ENCODE measurements around the gene NAA16.

NAA16 gene

DNA sequence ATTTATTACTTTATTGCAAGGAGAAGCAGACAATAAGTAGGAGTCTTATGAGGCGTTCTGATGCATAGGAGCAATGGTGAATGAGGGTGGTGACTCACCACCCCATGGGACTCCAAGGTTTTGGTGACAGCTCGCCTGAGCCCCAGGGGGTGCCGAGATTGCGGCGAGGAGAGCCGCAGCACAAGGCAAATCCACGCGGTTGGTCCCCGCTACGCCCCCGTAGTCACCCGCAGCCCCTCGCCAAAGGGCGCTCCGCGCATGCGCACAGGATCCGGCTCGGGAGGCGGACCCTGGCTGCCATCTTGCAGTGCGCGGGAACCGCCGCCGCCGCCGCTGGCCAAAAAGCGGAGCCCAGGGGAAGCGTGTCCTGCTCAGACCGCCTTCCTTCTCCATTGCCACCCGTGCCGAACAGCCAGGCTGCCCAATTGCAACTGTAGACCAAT lies at the start of gene NAA16:
NAA16 (plus strand) TSS at position 305 of the 443 bp plus-strand sequence. CDS start 262 bp downstream, outside the sequence.
- Histone ChIP-seq H3K36me3 (replicated peaks; ENCODE audit: insufficient read depth, low read length) (no peaks in the 10 kb centered on the region), H3K4me1 (ENCODE audit: low read length) (peaks cover 4% of the 10 kb centered on the region; the same call in 1 of the 2 replicates), H3K9me3 (replicated peaks; ENCODE audit: insufficient read depth, low read length) (no peaks in the 10 kb centered on the region), H3K4me2 (ENCODE audit: low read depth, low read length) (peak within 1 kb of the TSS; percentile 44), H3K4me3 (ENCODE audit: low read length) (peak within 1 kb of the TSS; percentile 90), H3F3A (ENCODE audit: insufficient read depth, low read length) (0 out of 2 replicates have a peak, but pooled peaks cover 3% of the 10 kb centered on the region), H2AFZ (ENCODE audit: low read length) (peak within 1 kb of the TSS; percentile 73), H3K9me2 (replicated peaks; ENCODE audit: insufficient read depth, low read length) (no peaks in the 10 kb centered on the region), H3K27me3 (replicated peaks; ENCODE audit: insufficient read depth, low read length) (no peaks in the 10 kb centered on the region), H4K20me1 (ENCODE audit: insufficient read depth, low read length) (no peaks in the 10 kb centered on the region; the same call in 1 of the 2 replicates), H3K79me2 (ENCODE audit: low read length) (peaks cover 48% of the 10 kb centered on the region), H3K27ac (ENCODE audit: low read length) (peak within 1 kb of the TSS; percentile 52; the same call in 1 of the 2 replicates), H3K9ac (ENCODE audit: low read length) (peak within 1 kb of the TSS; percentile 80)
- TF ChIP-seq EZH2 (optimal IDR thresholded peaks at IDR 0.05; ENCODE audit: low read depth, low read length) (no peak), EZH2phosphoT487 (IDR thresholded peaks at IDR 0.05; ENCODE audit: low read length) (no peak)
- TF ChIP-seq, protein P1, sequence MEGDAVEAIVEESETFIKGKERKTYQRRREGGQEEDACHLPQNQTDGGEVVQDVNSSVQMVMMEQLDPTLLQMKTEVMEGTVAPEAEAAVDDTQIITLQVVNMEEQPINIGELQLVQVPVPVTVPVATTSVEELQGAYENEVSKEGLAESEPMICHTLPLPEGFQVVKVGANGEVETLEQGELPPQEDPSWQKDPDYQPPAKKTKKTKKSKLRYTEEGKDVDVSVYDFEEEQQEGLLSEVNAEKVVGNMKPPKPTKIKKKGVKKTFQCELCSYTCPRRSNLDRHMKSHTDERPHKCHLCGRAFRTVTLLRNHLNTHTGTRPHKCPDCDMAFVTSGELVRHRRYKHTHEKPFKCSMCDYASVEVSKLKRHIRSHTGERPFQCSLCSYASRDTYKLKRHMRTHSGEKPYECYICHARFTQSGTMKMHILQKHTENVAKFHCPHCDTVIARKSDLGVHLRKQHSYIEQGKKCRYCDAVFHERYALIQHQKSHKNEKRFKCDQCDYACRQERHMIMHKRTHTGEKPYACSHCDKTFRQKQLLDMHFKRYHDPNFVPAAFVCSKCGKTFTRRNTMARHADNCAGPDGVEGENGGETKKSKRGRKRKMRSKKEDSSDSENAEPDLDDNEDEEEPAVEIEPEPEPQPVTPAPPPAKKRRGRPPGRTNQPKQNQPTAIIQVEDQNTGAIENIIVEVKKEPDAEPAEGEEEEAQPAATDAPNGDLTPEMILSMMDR (IDR thresholded peaks at IDR 0.05; ENCODE audit: low read length), result no peak
- DNase-seq, result peak; percentile 72

DNA sequence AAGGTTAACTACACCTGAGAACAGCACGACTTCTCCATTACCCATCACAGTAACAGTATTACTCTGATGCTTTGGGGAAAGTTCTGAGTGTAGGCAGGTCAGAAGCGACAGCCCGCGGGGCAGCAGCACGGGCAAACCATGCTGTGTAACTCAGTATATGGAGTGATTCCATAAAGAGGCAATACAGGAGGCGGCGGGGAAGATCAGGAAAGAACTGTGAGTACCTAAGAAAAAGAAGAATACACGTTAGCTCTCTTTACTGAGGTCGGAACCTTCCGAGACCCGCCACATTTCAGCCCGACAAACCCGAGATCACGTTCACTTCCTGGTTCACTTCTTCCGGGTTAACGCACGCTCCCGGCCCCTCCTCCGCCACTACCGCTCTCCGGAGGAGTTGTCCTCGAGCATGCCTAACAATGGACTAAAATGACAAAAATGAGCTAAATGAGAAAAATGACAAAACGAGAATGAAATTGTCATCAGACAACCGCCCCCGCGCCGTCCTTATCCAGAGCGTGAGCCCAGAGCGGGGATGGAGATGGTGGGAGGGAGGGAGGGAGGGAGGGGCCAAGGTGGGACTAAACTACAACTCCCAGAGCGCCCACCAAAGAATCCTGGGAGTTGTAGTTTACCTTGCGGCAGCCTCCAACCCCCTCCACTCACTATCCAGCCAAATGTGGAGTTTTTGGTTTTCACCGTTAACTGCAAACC lies 47.7 kb upstream of the NAA16 start, which contains the start of gene MTRF1:
MTRF1 (minus strand) TSS at position 316 of the 711 bp plus-strand sequence. CDS start 2,669 bp downstream, outside the sequence.
- no peaks in the 10 kb centered on the region for H3F3A ChIP-seq (ENCODE audit: insufficient read depth, low read length)

DNA sequence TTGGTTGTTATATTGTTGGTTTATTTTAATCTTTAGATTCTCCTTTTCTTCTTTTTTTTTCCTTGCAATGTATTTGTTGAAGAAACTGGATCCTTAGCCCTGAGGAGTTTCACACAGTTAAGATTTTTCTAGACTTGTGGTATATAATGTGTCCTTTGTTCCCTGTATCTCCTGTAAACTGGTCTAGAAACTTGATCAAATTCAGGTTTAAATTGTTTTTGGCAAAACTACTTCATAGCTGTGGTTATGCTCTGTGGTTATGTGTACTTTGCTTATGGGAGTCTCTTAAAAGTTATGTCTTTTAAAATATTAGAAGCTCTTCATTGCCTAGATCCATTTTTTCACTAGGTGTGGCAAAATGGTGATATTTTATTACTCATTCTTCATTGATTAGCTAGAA lies 44.0 kb upstream of the NAA16 start:
- no peaks in the 10 kb centered on the region for H3F3A ChIP-seq (ENCODE audit: insufficient read depth, low read length)
- H4K20me1 ChIP-seq (ENCODE audit: insufficient read depth, low read length), result no peaks in the 10 kb centered on the region
- DNase-seq, result no peak
- no peak overlapping the region for H3K9ac ChIP-seq (ENCODE audit: low read length)
- no peak overlapping the region for H3K4me2 ChIP-seq (ENCODE audit: low read depth, low read length)
- no peaks in the 10 kb centered on the region for H3K36me3 ChIP-seq (replicated peaks; ENCODE audit: insufficient read depth, low read length)
- no peaks in the 10 kb centered on the region for H3K4me1 ChIP-seq (ENCODE audit: low read length)
- no peaks in the 10 kb centered on the region for H3K9me2 ChIP-seq (replicated peaks; ENCODE audit: insufficient read depth, low read length)
- no peaks in the 10 kb centered on the region for H3K79me2 ChIP-seq (ENCODE audit: low read length)
- no peak overlapping the region for H3K27ac ChIP-seq (ENCODE audit: low read length)
- H2AFZ ChIP-seq (ENCODE audit: low read length), result no peak overlapping the region
- TF ChIP-seq EZH2 (optimal IDR thresholded peaks at IDR 0.05; ENCODE audit: low read depth, low read length) (no peak), EZH2phosphoT487 (IDR thresholded peaks at IDR 0.05; ENCODE audit: low read length) (no peak)
- TF ChIP-seq, protein P1 (IDR thresholded peaks at IDR 0.05; ENCODE audit: low read length), result no peak
- H3K27me3 ChIP-seq (replicated peaks; ENCODE audit: insufficient read depth, low read length), result no peaks in the 10 kb centered on the region
- no peaks in the 10 kb centered on the region for H3K9me3 ChIP-seq (replicated peaks; ENCODE audit: insufficient read depth, low read length)
- no peak overlapping the region for H3K4me3 ChIP-seq (ENCODE audit: low read length)

More for the DNA sequence above, 47.7 kb upstream of the NAA16 start, which contains the start of gene MTRF1:
- TF ChIP-seq, protein P1 (IDR thresholded peaks at IDR 0.05; ENCODE audit: low read length), result no peak
- no peak for TF ChIP-seq EZH2 (optimal IDR thresholded peaks at IDR 0.05; ENCODE audit: low read depth, low read length)
- no peak for TF ChIP-seq EZH2phosphoT487 (IDR thresholded peaks at IDR 0.05; ENCODE audit: low read length)
- Histone ChIP-seq H2AFZ (ENCODE audit: low read length) (peak within 1 kb of the TSS; percentile 87), H3K4me2 (ENCODE audit: low read depth, low read length) (peak within 1 kb of the TSS; percentile 78), H3K9me3 (replicated peaks; ENCODE audit: insufficient read depth, low read length) (no peaks in the 10 kb centered on the region), H3K27me3 (replicated peaks; ENCODE audit: insufficient read depth, low read length) (no peaks in the 10 kb centered on the region), H3K27ac (ENCODE audit: low read length) (peak within 1 kb of the TSS; percentile 10; the same call in 1 of the 2 replicates), H3K4me1 (ENCODE audit: low read length) (no peaks in the 10 kb centered on the region), H3K9me2 (replicated peaks; ENCODE audit: insufficient read depth, low read length) (no peaks in the 10 kb centered on the region), H3K4me3 (ENCODE audit: low read length) (peak within 1 kb of the TSS; percentile 86), H3K9ac (ENCODE audit: low read length) (peak within 1 kb of the TSS; percentile 48; the same call in 1 of the 2 replicates), H3K79me2 (ENCODE audit: low read length) (no peaks in the 10 kb centered on the region), H3K36me3 (replicated peaks; ENCODE audit: insufficient read depth, low read length) (no peaks in the 10 kb centered on the region), H4K20me1 (ENCODE audit: insufficient read depth, low read length) (no peaks in the 10 kb centered on the region)
- DNase-seq, result peak; percentile 75
